ENCODE measurements around the gene THRB. TPM values are rescaled to one million over a fixed set of nuclear protein-coding genes. Genes with fewer than 3 reads are reported as not detected.

THRB gene
- polyA plus RNA-seq, 1 experiment = 0.83 TPM

DNA sequence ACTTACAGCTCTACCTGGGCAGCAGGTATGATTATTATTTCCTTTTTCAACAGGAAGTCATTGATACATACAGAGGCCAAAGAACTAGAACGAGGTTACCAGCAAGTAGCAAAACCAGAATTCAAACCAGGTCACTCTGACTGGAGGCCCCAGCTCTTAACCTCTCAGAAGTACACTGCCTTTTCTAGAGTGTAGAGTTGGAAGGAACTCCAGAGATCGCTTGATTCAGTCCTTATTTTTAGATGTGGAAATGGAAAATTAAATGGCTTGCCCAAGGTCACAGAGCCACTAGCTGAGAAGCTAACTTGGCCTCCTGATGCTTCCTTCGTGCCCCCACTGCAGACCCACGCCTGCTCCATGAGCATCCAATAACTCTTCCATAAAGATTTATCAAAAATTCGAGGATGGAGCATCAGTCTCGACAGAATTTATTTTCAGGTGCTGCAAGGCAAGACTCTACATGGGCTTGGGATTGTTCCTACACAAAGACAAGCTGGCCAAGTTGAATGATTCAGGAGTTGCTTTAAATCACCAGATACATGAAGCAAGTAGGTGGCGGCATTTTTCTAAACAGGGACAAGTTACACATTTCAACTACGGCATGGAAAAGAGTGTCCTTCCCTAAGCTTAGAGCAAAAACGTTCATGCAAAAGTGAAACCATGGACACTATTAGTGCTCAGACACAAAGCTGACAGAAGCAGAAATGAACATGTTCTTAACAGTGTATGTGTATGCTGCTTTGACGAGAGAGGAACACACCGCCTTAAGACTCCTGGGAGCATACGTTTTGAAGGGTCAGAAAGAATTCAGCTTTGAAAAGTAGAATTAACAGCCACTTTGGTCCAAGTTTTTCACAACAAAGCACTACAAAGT lies 235.7 kb downstream of the THRB start:
- H3K27me3 ChIP-seq (ENCODE audit: control insufficient read depth, insufficient read depth, low read length) = peaks cover 11% of the 10 kb centered on the region
- H3K4me3 ChIP-seq (ENCODE audit: low read depth, low read length) = no peak overlapping the region
- CTCF ChIA-PET = interaction anchor here (0.7 to 1.8 kb wide), 4 partner anchors 11 to 238 kb away, joined by 3 to 7 read pairs (median 4); no protein-coding TSS in a partner anchor
- DNase-seq (ENCODE audit: low read depth) = no peak
- no peaks in the 10 kb centered on the region for H3K36me3 ChIP-seq (ENCODE audit: control insufficient read depth, insufficient read depth, low read length)
- POLR2A ChIA-PET = no interaction called here
- TF ChIP-seq, protein P1, sequence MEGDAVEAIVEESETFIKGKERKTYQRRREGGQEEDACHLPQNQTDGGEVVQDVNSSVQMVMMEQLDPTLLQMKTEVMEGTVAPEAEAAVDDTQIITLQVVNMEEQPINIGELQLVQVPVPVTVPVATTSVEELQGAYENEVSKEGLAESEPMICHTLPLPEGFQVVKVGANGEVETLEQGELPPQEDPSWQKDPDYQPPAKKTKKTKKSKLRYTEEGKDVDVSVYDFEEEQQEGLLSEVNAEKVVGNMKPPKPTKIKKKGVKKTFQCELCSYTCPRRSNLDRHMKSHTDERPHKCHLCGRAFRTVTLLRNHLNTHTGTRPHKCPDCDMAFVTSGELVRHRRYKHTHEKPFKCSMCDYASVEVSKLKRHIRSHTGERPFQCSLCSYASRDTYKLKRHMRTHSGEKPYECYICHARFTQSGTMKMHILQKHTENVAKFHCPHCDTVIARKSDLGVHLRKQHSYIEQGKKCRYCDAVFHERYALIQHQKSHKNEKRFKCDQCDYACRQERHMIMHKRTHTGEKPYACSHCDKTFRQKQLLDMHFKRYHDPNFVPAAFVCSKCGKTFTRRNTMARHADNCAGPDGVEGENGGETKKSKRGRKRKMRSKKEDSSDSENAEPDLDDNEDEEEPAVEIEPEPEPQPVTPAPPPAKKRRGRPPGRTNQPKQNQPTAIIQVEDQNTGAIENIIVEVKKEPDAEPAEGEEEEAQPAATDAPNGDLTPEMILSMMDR (IDR thresholded peaks at IDR 0.05; ENCODE audit: insufficient read depth, low read depth, low read length) = no peak

DNA sequence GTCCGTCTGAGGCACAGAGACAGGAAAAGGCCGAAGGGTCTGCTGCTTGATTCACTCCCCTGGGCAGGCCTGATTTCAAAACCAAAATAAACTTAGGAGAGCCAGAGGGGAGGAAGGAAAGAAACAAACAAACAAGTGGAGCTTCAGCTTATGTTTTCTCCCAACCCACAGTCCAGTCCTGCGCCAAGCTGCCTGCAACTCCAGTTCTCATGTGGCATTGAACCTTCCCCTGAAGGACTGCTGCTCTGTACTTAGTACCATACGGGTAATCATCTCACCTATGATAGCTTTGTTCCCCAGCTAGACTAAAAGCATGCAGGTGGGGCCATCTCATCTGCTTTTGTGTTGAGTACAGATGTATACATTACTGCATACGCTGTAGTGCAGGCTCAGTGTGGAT lies 236.4 kb downstream of the THRB start:
- peaks cover 11% of the 10 kb centered on the region for H3K27me3 ChIP-seq (ENCODE audit: control insufficient read depth, insufficient read depth, low read length)

DNA sequence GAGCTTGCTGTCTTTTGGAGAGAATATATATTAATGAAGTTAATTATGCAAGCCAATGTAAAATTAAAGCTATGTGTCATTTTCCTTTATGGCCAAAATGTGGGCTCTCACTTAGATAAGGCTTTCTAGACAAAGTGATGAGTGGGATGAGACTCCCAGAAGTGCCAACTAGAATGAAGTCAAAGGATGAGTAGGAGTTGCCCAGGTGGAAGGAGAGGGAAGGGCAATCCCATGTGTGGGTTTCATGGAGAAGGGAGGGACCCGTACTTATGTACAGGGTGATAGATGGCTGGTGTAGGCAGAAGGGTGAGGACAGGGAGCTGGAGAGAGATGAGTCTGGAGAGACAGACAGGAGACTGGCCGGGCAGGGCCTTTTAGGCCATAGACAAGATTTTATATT lies 239.2 kb downstream of the THRB start:
- TF ChIP-seq, protein P1 (IDR thresholded peaks at IDR 0.05; ENCODE audit: insufficient read depth, low read depth, low read length) = no peak
- DNase-seq (ENCODE audit: low read depth) = no peak
- H3K27me3 ChIP-seq (ENCODE audit: control insufficient read depth, insufficient read depth, low read length) = peaks cover 9% of the 10 kb centered on the region
- ChIA-PET POLR2A (no interaction called here), CTCF (interaction anchor here (0.8 to 3.0 kb wide), 2 partner anchors 9 to 327 kb away, joined by 3 to 12 read pairs; no protein-coding TSS in a partner anchor)
- no peaks in the 10 kb centered on the region for H3K36me3 ChIP-seq (ENCODE audit: control insufficient read depth, insufficient read depth, low read length)
- no peak overlapping the region for H3K4me3 ChIP-seq (ENCODE audit: low read depth, low read length)

More for the DNA sequence above, 236.4 kb downstream of the THRB start:
- Histone ChIP-seq H3K36me3 (ENCODE audit: control insufficient read depth, insufficient read depth, low read length) (no peaks in the 10 kb centered on the region), H3K4me3 (ENCODE audit: low read depth, low read length) (no peak overlapping the region)
- ChIA-PET CTCF (interaction anchor here (0.7 to 1.8 kb wide), 3 partner anchors 12 to 46 kb away, joined by 3 to 6 read pairs (median 3); no protein-coding TSS in a partner anchor), POLR2A (no interaction called here)
- no peak for DNase-seq (ENCODE audit: low read depth)
- TF ChIP-seq, protein P1 (IDR thresholded peaks at IDR 0.05; ENCODE audit: insufficient read depth, low read depth, low read length) = no peak

DNA sequence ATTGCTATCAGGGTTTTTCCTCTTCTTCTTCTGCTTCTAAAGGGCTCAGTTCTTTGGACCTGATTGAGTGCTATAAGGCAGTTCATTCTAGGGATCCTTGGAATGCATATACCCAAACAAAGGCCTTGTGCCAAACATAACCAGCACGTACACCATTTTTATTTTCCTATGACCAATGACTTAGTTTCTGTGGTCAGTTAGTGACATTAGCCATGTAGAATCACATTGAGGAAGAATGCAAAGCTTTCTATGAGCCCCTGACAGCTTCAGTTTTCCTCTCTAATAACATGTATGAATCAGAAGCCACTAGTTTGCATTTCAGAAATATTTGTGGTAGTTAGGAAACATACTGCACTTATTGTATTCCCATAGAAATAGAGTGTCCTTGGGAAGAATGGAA lies 240.0 kb downstream of the THRB start:
- ChIA-PET POLR2A (interaction anchor here (0.6 kb wide), 1 partner anchor 338 kb away, joined by 5 read pairs; the partner anchor contains the start of genes NKIRAS1 and RPL15), CTCF (interaction anchor here (1.0 to 3.0 kb wide), 2 partner anchors 10 to 251 kb away, joined by 4 to 12 read pairs; no protein-coding TSS in a partner anchor)
- TF ChIP-seq, protein P1 (IDR thresholded peaks at IDR 0.05; ENCODE audit: insufficient read depth, low read depth, low read length) = no peak
- Histone ChIP-seq H3K4me3 (ENCODE audit: low read depth, low read length) (no peak overlapping the region), H3K36me3 (ENCODE audit: control insufficient read depth, insufficient read depth, low read length) (no peaks in the 10 kb centered on the region), H3K27me3 (ENCODE audit: control insufficient read depth, insufficient read depth, low read length) (peaks cover 9% of the 10 kb centered on the region)
- DNase-seq (ENCODE audit: low read depth) = peak; percentile 85

DNA sequence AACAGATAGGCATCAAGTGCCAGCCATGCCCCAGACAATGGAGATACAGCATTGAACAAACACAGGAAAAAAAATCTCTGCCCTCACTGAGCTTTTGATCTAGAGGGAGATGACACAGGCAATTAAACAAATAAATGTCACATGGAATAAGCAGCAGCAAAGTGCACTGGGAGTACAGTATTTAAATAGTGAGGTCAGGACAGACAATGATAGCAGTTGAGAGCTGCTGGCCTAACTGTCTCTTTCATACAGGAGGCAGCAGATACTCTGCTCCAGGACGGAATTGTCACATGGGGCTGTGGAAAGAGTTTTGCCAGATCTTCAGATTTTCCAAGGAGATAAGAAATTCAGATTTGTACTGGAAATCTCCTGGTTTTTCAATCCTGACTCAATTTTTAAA lies 241.3 kb downstream of the THRB start:
- Histone ChIP-seq H3K27me3 (ENCODE audit: control insufficient read depth, insufficient read depth, low read length) (peaks cover 8% of the 10 kb centered on the region), H3K36me3 (ENCODE audit: control insufficient read depth, insufficient read depth, low read length) (no peaks in the 10 kb centered on the region), H3K4me3 (ENCODE audit: low read depth, low read length) (no peak overlapping the region)
- TF ChIP-seq, protein P1 (IDR thresholded peaks at IDR 0.05; ENCODE audit: insufficient read depth, low read depth, low read length) = no peak
- ChIA-PET CTCF (no interaction called here), POLR2A (no interaction called here)
- no peak for DNase-seq (ENCODE audit: low read depth)
